HG03558 (cell line): ENCODE results near the gene CAPG.
"Not testable (repeated sequence)": the region's sequence is repeated elsewhere in the genome, so short reads cannot be mapped to it uniquely, and the experiment has no call there.

ENCODE experiments used
- ATAC-seq: cut with Tn5 transposase; IDR thresholded peaks from one replicate; pipeline ENCODE4 v1.9.1; 2021; ENCODE audit warnings: moderate number of reproducible peaks; ENCODE audit not compliant: unreplicated experiment; ENCODE audit errors: extremely low read depth

The CAPG gene

DNA sequence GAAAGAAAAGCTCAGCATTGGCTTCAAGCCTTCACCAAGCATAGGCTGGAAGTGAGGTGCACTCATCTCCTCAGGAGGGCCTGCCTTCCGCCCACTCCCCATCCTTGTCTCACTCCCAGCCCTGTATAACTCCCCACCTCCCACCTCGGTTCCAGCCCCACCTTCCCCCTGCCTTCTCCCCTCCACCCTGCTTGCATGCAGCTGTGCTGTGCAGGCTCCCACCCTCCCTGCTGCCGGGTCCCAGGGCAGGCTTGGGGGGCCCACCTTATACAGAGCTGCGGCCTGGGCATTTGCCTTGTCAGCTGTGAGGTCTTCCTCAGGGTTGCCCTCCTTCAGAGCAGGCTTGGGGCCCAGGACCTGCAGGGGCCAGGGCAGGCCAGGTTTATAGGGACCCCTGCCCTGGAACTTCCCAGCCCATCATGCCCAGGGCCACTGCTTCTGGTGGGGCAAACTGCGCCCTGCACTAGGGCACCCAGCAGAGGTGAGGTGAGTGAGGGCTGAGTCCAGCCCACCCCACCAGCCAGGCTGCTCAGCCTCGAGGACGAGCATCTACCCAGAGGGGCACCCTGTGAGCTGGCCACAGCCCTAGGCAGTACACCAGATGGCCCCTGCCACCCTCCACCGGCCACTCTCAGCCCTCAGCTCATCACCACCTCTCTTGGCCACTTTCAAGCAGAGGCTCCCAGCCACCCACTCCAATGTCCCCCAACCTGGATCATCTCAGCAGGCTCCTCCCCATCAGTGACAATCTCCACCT is 11.6 kb downstream of the CAPG start:
- no peak for ATAC-seq

DNA sequence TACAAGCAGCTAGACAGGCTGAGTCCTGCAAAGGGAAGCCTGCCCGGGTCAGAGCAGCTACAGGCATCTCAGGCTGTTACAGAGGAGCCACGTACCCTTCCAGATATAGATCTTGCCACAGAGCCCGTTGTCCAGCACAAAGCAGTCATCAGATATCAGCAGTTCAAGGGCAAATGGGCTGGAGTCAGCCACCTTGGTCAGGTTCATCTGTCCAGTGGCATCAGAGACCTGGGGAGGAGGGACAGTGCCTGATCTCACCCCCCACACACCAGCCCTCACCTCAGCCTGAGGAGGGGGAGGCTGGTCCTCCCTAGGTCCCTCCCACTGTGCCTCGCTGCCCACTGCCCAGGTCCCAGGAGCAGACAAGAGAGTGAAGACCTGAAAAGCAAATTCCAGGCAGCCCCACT is 12.2 kb downstream of the CAPG start:
- no peak for ATAC-seq

DNA sequence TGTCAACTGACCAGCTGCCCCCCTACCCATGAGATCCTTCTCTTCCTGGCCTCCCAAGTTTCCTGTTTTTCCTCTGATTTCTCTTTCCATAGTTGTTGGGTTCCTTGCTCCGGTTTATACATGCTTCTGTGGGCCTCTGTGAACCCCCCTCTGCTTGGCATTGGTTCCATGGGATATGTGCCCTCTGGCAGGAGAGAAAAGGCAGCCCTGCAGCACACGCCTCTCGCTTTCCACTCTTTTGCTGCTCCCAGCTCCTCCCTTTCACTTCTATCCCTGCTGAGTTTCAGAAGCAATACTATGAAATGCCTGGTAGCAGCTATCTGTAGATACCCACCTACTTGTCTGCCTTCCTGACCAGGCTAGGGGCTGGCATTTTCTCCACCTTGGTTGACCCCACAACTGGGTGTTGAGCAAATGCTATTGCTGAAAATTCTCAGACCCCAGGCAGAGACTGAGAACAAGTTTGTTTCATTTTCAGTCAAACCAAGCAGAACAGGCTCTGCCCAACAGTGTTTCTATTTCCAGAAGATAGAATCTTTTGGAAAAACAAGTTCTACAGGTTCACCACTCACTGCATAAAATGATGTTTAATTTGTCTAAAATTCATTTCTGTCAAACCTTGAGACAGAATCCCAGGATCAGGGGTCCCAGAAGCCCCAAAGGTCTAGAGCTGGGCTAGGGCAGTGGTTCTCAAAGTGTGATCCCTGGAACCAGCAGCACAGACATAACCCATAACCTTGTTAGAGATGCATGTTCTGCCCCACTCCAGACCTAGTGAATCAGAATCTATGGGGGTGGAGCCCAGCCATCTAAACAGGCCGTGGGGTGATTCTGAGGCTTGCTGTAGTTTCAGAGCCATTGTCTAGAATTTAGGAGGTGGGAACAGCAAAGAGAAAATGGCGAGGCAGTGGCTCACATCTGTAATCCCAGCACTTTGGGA is 13.4 kb downstream of the CAPG start:
- no peak for ATAC-seq

DNA sequence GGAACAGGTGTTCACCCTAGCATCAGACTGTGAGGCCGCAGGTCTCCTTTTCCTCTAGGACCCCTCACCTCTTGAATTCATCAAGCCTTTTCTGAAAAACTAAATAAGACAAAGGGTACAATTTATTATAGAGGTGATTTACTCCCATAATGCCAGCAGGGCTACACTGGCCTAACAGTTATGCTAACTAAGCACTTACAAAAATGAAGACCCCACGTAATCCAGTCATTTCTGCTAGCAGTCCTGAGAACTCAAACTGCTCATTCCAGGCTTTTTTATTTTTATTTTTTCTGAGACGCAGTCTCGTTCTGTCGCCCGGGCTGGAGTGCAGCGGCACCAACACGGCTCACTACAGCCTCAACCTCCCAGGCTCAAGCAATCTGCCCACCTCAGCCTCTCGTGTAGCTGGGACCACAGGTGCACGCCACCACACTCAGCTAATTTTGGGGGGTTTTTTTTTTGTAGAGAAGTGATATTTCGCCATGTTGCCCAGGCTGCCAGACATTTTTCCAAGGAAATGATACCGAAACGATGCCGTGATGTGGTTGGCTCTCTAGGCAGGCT is 14.2 kb downstream of the CAPG start:
- ATAC-seq = no peak

DNA sequence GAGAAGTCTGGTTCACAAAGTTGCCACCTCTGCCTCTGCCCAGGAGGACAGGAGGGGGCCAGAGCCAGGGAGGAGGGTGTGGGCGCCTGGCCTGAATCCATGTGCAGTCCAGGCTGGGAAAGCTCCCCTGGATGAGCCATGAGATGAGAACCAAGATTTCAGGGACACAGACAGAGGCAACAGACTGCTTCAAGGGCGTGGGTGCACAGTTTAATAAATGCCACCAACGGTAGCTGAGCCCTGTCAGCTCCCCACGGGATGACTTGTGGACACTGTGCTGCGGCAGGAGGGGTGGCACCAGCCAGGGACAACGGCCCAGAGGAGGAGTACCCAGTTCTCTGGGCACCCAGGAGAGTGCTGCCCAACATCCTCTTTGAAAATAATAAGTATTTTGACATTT is 15.2 kb downstream of the CAPG start:
- no peak for ATAC-seq

DNA sequence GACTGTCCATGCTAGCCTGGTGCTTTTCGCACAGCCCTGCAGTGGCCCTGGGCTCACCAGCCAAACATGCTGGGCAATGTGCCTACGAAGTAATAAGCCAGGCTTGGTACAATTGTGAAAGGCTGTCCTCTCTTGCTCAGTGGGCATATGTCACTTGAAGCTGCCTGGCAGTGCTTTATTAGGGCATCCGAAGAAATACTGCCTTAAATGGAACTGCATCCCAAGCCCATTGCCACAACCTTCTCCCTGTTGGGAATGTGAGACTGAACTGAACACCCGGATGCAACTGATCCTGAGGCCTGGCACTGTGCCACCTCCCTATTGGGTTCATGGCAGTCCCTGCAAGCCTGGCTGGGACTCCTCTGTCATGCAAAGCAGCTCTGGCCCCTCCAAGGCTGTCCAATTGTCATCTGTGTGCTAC is 15.9 kb downstream of the CAPG start:
- no peak for ATAC-seq

DNA sequence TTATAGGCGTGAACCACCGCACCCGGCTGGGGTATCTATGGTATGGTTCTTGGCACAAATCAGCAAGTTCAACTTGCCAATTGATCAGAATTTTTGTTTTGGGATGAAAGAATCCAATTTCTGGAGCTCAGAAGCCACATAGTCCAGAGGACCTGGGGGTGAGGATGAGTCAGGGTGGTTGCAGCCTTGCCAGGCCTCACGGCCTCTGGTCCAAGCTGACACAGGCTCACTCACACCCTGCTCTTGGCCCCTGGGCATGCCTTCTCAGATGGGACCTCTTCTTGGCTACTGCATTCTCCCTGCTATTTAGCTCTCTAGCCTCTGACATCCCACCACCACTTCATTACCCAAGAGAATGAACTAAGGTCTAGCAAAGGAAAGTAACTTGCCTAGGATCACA is 16.3 kb downstream of the CAPG start:
- no peak for ATAC-seq

DNA sequence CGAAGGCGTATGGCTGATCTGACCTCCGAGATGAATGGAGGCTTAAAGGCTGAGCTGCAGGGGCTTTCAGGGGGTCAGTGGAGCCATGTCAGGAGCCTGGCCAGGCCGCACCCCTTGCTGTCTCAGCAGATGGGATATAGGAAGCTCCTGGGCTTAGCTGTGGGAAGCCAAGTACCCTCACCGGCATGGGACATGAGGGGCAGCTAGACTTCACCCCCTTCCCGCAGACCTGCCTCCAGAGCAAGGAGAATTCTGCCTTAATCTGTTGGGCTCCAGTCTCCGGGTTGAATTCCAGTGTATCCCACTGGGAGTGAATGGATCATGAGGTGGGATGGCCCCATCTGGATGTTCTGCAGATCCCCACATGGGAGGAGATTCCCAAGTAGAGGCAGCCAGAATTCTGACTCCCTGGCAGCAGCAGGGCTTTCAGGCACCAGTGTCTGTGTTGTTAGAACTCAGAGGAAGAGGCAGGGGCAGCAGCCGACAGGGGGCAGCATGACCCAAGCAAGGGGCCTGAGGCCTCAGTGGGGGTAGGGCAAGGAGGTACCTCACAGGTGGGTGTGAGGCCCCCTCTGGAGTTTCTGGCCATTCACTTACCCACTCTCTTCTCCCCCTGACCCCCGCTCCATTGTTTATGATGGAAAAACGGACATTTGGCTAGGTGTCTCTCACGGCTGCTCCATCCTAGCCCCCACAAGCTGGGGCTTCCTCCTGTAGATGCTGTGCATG is 19.1 kb downstream of the CAPG start:
- ATAC-seq = no peak

DNA sequence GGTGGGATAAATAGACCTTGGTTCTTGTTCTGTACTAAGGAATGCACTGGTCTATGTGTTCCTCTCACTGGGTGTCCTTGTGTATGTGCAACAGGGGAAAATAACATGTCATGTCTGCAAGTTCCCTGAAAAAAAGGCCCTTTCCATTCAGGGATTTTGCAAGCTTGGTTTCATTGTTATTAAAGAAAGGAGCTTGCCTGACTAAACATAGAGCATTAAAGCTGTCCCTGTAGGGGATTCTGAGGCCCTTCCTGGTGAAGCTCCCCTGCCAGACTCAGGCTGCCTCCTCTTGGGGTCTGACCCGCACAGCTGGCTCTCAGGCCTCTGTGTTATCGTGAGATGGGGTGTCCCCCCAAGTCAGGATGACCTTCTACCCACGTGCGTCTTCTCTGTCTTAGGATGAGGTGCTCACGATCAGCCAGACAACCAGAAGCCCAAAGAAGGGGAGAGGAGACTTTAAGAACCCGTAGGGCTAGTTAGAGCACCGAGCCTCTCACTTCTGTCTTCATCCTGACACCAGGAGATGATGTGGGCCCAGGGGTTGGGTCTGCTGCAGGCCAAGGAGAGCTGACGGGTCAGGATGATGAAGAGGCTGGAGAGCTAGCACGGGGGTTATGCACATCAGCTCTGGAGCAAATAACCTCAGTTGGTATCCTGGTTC is 21.2 kb downstream of the CAPG start:
- ATAC-seq = no peak

DNA sequence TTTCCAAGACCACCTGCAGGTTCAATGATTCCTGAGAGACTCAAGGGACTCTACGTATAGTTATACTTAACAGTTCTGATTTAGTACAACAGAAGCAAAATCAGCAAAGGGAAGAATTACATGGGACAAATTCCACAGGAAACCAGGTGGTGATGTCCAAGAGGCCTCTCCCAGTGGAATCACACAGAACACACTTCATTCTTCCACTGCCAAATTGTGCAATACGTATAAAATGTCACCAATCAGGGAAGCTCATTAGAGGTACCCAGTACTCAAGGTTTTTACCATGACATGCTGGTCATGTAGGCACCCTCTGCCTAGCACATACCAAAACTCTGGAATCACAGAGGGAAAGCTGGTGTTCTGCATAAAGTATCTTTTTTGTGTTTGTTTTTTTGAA is 22.4 kb downstream of the CAPG start:
- no peak for ATAC-seq

DNA sequence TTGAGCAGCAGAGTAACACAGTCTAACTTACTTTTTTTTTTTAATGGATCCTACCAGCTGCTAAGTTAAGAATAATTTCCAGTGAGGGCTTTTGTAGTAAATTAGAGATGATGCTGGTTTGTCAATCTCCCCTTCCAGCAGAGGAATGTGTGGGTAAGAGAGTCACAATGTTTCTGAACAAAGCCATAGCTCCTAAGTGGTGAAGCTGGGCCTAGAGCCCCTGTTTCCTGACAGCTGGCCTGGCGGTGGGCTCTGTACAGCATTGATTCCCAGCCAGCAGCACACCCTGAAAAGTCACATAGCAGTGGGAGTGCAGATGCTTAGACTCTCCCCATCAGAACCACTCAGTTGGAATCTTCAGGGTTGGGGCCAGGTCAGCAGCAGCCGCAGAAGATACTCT is 24.4 kb downstream of the CAPG start:
- no peak for ATAC-seq

DNA sequence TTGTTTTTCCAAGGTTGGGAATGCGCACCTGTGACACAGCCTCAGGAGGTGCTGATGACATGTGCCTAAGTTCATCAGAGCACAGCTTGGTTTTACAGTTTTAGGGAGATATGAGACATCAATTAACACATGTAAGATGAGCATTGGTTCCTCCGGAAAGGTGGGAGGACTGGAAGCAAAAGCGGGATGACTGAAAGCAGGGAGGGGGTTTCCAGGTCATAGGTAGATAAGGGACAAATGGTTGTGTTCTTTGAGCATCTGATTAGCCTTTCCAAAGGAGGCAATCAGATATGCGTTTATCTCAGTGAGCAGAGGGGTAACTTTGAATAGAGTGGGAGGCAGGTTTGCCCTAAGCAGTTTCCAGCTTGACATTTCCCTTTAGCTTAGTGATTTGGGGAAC is 26.3 kb downstream of the CAPG start:
- ATAC-seq = no peak

DNA sequence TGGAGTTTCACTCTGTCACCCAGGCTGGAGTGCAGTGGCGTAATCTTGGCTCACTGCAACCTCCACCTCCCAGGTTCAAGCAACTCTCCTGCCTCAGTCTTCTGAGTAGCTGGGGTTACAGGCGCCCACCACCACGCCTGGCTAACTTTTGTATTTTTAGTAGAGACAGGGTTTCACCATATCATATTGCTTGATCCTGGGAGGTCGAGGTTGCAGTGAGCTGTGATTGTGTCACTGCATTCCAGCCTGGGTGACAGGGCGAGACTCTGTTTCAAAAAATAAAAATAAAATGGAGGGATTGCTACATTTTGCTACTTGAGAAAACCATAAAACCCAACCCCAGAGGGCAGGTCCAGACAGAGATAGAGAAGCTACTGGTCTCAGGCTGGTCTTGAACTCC is 27.0 kb downstream of the CAPG start:
- ATAC-seq = not testable (repeated sequence)

DNA sequence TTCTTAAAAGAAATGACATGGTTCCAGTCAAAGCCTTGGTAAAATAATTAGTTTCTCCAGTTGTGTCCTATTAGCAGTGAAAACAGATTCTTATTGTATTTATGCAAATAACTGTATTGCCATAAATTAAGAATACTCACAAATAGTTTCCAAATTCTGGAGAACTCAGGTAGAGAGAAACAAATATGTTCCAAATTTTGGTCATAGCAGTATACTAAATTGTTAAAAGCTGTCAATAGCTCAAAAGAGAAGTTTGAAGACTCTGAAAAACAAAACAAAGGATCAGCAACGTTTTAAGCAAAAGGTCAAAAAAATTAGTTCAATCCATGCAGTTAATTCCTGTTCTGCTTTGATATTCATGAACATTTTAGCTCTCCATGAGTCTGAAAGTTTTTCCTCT is 30.1 kb downstream of the CAPG start:
- no peak for ATAC-seq

DNA sequence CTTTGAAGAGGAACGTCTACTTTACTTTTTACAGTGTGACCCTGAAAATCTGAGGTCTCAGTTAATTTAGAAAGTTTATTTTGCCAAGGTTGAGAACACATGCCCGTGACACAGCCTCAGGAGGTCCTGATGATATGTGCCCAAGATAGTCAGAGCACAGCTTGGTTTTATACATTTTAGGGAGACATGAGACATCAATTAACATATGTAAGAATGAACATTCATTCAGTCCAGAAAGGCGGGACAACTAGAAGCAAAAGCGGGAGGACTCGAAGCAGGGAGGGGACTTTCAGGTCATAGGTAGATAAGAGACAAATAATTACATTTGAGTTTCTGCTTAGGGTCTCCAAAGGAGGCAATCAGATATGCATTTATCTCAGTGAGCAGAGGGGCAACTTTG is 31.9 kb downstream of the CAPG start:
- ATAC-seq = no peak

DNA sequence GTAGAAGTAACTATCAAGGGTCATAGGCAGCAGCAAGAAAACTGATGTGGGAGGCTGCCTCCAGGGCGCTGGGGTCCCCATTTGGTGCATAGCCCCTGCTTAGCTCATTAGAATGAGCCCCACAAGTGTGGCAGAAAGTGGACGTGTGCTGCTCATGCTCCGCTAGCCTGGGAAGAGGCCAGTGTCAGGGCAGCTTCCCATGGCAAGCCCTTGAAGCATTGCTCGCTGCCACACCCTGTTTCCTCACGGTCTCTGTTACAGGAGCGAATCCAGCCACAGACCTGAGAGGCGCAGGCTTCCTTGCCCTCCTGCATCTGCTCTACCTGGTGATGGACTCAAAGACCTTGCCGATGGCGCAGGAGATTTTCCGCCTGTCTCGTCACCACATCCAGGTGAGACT is 33.1 kb downstream of the CAPG start:
- no peak for ATAC-seq

DNA sequence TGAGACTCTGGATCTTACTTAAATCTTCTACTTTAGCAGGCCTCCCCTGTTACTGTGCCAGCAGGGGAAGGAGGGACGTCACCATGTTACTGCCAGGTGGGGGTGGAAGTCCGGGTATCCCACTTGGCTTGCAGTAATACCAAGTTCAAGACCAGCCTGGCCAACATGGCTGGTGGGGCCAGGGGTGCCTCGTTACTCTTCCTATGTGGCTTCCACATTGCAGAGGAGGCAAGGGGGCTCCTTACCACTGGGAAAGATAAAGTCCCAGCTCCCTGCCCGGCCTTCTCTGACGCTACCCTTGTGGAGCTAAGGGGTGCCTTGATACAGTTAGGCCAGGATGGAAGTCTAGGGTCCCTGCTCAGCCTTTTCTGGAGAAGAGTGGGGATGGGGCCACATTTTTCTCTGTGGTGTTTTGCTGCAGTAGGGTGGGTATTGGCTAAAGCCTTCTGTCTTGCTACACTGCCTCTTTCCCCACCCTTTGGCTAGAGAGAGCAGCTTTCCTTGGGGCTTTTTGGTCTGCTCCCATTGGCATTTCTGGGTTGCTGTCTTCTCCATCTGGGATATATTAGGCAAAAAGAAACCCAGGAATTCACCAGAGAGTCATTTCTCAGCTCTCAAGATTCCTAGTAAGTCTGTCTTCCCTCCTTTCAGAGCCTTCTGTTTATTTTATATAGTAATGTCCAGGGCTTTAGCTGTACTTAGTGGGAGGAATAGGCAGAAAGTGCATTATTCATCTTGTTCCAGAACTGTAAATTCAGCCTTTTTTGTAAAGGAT is 33.7 kb downstream of the CAPG start:
- no peak for ATAC-seq

DNA sequence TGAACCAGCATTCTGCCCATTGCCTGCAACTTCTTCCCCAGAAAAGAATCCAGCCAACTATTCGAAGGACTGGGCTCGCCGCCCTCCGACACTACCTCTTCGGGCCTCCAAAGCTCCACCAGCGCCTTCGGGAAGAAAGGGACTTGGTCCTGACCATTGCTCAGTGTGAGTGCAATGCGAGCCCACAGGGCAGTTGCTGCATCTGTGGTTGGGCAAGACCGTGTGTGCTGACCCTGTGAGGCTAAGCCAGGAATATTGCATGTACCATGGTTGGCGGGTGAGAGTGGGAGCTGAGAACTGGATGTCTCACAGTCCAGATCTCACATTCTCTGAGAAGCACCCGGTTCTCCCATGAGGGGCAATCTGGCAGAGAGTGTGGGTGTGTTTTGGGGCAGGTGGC is 39.1 kb downstream of the CAPG start:
- no peak for ATAC-seq

DNA sequence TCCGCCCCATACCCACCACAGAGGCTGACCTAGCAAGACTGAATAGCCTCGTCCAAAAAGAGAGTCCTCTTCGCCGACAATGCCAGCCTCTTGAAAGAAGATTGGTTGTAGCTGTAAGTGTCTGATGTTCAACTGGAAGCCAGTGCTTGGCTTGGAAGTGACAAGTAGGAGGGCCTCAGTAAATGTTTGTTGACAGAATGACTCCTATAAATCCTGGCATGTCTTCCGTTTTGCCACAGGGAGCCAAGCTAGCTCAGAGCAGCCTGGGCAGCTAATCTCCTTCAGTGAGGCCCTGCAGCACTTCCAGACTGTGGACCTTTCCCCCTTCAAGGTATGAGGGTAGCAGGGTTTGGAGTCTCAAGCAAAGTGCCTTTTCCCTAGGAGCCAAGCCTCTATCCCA is 40.7 kb downstream of the CAPG start:
- no peak for ATAC-seq
